C4-2B (cell line): Measurements from ENCODE around the gene TAB2.

Experiments
- ZFX ChIP-seq: fragments of 450-650 bp; IDR thresholded peaks from 2 replicates; pipeline ENCODE4 v1.6.1; 2017
- TF ChIP-seq, protein P1 (sequence below): fragments of 450-650 bp; conservative IDR thresholded peaks from 2 replicates; pipeline ENCODE4 v1.5.1; 2017; ENCODE audit warnings: mild to moderate bottlenecking

DNA sequence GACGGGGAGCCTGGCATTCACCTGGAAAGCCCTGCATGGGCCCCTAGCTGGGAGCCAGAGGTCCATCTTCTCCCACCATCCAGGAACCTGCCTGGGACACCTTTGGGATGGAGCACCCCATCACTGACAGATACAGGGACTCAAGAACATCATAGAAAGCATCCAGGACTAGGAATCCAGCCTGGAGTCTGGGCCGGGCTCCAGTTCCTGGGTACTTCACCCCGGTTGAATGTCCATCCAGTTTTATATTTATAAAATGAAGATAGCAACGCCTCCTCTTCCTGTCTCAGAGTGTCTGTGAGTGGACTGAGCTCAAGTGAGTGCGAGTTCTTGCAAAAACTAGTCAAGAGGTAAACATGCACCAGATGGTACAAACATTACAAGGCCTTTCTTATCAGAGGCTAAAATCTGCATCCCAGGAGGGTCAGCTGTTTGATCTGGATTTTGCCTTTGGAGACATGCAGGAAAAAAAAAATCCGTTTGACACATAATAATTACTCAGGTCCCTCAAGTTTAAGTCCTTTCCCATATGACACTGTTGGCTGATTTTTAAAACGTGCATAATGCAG, 139.9 kb downstream of the TAB2 start:
- TF ChIP-seq, protein P1, sequence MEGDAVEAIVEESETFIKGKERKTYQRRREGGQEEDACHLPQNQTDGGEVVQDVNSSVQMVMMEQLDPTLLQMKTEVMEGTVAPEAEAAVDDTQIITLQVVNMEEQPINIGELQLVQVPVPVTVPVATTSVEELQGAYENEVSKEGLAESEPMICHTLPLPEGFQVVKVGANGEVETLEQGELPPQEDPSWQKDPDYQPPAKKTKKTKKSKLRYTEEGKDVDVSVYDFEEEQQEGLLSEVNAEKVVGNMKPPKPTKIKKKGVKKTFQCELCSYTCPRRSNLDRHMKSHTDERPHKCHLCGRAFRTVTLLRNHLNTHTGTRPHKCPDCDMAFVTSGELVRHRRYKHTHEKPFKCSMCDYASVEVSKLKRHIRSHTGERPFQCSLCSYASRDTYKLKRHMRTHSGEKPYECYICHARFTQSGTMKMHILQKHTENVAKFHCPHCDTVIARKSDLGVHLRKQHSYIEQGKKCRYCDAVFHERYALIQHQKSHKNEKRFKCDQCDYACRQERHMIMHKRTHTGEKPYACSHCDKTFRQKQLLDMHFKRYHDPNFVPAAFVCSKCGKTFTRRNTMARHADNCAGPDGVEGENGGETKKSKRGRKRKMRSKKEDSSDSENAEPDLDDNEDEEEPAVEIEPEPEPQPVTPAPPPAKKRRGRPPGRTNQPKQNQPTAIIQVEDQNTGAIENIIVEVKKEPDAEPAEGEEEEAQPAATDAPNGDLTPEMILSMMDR: no peak
- no peak for TF ChIP-seq ZFX
